H1 (cell line): Measurements from ENCODE around the gene CAB39L. TPM values are rescaled to one million over a fixed set of nuclear protein-coding genes. Genes with fewer than 3 reads are reported as not detected.

Experiments used
- ATF2 ChIP-seq: IDR thresholded peaks from 2 replicates; pipeline ENCODE4 v1.6.1; 2012; ENCODE audit warnings: low read length, inconsistent platforms
- EGR1 ChIP-seq: IDR thresholded peaks from 2 replicates; pipeline ENCODE4 v1.6.1; 2011; ENCODE audit warnings: low read depth, low read length, borderline replicate concordance
- KDM5A ChIP-seq: fragments of 200-600 bp; IDR thresholded peaks from 2 replicates; pipeline ENCODE4 v1.7.1; 2012; ENCODE audit warnings: mild to moderate bottlenecking, low read length, inconsistent platforms, mixed read lengths
- TAF1 ChIP-seq: IDR thresholded peaks from 2 replicates; pipeline ENCODE4 v1.6.1; 2011; ENCODE audit warnings: mild to moderate bottlenecking, low read depth, low read length
- polyA plus RNA-seq, 7 experiments: library from polyadenylated mRNA; depleted of rRNA in 3 of 7; stranded (reverse) in 5 of 7; unstranded in 2 of 7; fragments of >200 nt in 5 of 7; fragments of 200-250 nt in 2 of 7; gene quantifications; 1 replicate in 5 of 7; 2 replicates in 1 of 7; 4 replicates in 1 of 7; pipeline versions ENCODE4 v1.2.1 to v1.2.3, GENCODE V29; 2011 to 2013; ENCODE audit warnings: missing spikeins in 2 of 7, mixed read lengths in 2 of 7
- total RNA-seq: library from RNA; stranded (reverse); fragmentation: NEBNext Ultra II Directional; extraction: Animal tissue kit (Norgen Biotek cat#: 25700); gene quantifications from 2 replicates; pipeline ENCODE4 v1.2.1, GENCODE V29; 2021

CAB39L gene
- total and polyA plus RNA-seq, 2 of the 8 experiments (the other 6 are each of a cell fraction or from before 2014, with no cell fraction given): 2.5 to 4.8 TPM

- TF ChIP-seq ATF2 (no peak), TAF1 (no peak), KDM5A (no peak), EGR1 (no peak)
Observed at GRCh38 chr13:49336655-49337054, 107.2 kb downstream of the CAB39L start (continued).
